AG04449 (cell line): ENCODE data around the gene LRFN3.

Experiments
- CTCF ChIA-PET: fragments of 350-600 bp; formaldehyde crosslinking; extraction: SDS; loops from one replicate; lab custom pipeline; 2021; ENCODE audit warnings: antibody characterized with exemption; lab: Yijun Ruan, JAX
- POLR2A ChIA-PET: fragments of 400-600, 350-600 bp; formaldehyde crosslinking; extraction: SDS; loops from one replicate; lab custom pipeline; 2020; ENCODE audit warnings: antibody characterized with exemption, inconsistent platforms; lab: Yijun Ruan, JAX
- DNase-seq: peaks from one replicate; pipeline ENCODE4 v3.0.0-alpha.2; 2010; ENCODE audit warnings: low read depth, low spot score
- H3K4me3 ChIP-seq: 2 replicates; pipeline ENCODE4 v1.5.1; 2011; ENCODE audit warnings: low read depth, mild to moderate bottlenecking, control low read depth, low read length
- TF ChIP-seq, protein P1 (sequence below): IDR thresholded peaks from one replicate; pipeline ENCODE4 v1.5.1; 2011; ENCODE audit warnings: mild to moderate bottlenecking, moderate library complexity, low read length, control low read depth, inconsistent platforms; ENCODE audit not compliant: insufficient read depth; ENCODE audit errors: missing control alignments

LRFN3 gene

DNA sequence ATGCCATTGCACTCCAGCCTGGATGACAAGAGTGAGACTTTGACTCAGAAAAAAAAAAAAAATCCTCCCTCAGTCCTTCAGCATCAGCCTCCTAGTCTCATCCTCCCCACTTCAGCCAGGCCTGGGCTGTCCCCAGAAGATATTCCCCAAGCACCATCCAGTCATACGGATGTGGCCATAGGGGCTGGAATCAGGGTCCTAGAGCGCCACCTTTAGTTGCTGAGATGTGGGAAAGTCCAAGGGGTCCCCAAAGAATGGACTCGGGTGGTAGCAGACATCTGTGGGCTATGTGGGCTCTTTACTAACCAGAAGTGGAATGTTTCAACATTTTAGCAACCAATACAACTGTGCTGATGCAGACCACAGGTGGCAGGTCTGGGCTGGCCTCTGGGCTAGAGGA lies 25.0 kb upstream of the LRFN3 start:
- H3K4me3 ChIP-seq = no peak overlapping the region
- no peak for DNase-seq
- TF ChIP-seq, protein P1, sequence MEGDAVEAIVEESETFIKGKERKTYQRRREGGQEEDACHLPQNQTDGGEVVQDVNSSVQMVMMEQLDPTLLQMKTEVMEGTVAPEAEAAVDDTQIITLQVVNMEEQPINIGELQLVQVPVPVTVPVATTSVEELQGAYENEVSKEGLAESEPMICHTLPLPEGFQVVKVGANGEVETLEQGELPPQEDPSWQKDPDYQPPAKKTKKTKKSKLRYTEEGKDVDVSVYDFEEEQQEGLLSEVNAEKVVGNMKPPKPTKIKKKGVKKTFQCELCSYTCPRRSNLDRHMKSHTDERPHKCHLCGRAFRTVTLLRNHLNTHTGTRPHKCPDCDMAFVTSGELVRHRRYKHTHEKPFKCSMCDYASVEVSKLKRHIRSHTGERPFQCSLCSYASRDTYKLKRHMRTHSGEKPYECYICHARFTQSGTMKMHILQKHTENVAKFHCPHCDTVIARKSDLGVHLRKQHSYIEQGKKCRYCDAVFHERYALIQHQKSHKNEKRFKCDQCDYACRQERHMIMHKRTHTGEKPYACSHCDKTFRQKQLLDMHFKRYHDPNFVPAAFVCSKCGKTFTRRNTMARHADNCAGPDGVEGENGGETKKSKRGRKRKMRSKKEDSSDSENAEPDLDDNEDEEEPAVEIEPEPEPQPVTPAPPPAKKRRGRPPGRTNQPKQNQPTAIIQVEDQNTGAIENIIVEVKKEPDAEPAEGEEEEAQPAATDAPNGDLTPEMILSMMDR = no peak
- POLR2A ChIA-PET = no interaction called here
- CTCF ChIA-PET = interaction anchor here (1.0 to 3.4 kb wide), 2 partner anchors 20 to 28 kb away, joined by 3 to 15 read pairs; no protein-coding TSS in a partner anchor

DNA sequence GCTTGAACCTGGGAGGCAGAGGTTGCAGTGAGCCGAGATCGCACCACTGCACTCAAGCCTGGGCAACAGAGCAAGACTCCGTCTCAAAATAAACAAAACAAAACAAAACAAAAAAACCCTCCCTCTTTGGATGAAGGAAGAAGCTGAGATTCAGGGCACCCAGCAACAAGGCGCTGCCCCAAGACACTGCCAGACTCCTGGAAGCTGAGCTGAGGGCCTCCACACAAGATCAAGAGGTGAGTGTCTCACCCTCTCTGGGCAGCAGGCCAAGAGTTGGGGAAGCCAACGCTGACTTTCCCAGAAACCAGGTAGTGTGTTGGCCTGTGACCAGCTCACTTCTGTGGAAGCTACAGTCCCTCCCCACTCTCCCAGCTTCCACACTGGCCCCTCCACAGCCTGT lies 24.4 kb upstream of the LRFN3 start:
- POLR2A ChIA-PET = no interaction called here
- TF ChIP-seq, protein P1 = no peak
- DNase-seq = no peak
- no peak overlapping the region for H3K4me3 ChIP-seq
- CTCF ChIA-PET = interaction anchor here (3.4 kb wide), 1 partner anchor 19 kb away, joined by 15 read pairs; no protein-coding TSS in a partner anchor

DNA sequence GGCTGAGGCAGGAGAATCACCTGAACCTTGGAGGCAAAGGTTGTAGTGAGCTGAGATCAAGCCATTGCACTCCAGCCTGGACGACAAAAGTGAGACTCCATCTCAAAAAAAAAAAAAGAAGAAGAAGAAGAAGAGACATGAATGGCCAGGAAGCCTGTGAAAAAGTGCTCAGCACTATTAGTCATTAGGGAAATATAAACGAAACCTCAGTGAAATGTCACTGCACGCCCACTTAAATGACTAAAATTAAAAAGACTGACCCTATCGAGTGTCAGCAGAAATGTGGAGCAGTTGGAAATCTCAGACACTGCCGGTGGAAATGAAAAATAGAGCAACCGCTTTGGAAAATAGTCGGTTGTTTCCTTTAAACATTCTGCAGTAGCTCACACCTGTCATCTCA lies 22.6 kb upstream of the LRFN3 start:
- no peak overlapping the region for H3K4me3 ChIP-seq
- POLR2A ChIA-PET = interaction anchor here (0.6 kb wide), 1 partner anchor 34 kb away, joined by 3 read pairs; no protein-coding TSS in a partner anchor
- no peak for DNase-seq
- TF ChIP-seq, protein P1 = no peak
- CTCF ChIA-PET = interaction anchor here (3.4 kb wide), 1 partner anchor 17 kb away, joined by 15 read pairs; no protein-coding TSS in a partner anchor

DNA sequence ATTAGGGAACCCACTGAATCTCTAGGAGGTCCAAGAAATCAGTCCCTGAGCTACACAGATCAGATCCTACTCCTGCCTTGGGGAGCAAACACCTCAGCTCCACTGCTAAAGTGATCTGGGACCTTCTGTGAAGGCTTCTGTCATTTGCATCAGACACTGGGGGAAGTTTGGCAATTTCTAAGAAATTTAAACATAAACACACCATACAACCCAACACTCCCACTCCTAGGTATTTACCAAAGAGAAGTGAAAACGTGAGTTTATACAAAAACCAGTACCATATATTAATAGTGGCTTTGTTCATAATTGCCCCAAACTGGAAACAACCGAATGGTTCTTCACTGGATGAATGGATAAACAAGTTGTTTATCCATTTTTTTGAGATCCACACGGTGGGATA lies 20.7 kb upstream of the LRFN3 start:
- POLR2A ChIA-PET = no interaction called here
- CTCF ChIA-PET = no interaction called here
- no peak for DNase-seq
- no peak overlapping the region for H3K4me3 ChIP-seq
- TF ChIP-seq, protein P1 = no peak

DNA sequence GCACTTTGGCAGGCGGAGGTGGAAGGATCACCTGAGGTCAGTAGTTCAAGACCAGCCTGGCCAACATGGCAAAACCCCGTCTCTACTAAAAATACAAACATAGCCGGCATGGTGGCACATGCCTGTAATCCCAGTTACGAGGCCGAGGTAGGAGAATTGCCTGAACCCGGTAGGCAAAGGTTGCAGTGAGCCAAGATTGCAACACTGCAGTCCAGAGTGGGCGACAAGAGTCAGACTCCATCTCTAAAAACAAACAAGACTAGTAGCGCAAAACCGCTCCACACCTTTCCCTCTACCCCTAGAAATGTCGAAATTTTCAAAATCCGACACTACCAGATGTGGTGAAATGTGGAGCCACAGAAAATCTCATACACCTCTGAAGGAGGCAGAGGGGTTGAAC lies 16.9 kb upstream of the LRFN3 start:
- POLR2A ChIA-PET = no interaction called here

DNA sequence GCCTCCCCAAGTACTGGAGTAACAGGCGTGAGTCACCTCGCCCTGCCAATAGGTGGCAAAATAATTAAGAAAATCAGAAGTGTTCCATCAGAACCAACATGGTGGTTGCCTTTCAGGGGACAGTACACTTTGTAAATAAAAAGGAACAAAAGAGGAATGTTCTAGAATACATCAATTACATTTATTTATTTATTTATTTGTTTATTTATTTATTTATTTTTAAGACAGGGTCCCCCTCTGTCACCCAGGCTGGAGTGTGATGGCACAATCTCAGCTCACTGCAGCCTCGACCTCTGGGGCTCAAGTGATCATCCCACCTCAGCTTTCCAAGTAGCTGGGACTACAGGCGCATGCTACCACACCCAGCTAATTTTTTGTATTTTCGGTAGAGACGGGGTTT lies 15.2 kb upstream of the LRFN3 start:
- ChIA-PET POLR2A (no interaction called here), CTCF (no interaction called here)
- DNase-seq = no peak
- no peak overlapping the region for H3K4me3 ChIP-seq
- TF ChIP-seq, protein P1 = no peak

More for the DNA sequence above, 16.9 kb upstream of the LRFN3 start:
- CTCF ChIA-PET = interaction anchor here (1.0 kb wide), 1 partner anchor 37 kb away, joined by 3 read pairs; no protein-coding TSS in a partner anchor
- DNase-seq = no peak
- TF ChIP-seq, protein P1 = no peak
- no peak overlapping the region for H3K4me3 ChIP-seq
